NCI-H446 treated with DMSO at 0.1 percent for 48 hours (cell line): ENCODE measurements around the gene ROR1.
"Not testable (repeated sequence)": the region's sequence is repeated elsewhere in the genome, so short reads cannot be mapped to it uniquely, and the experiment has no call there.

ENCODE experiments used
- DNase-seq: peaks from one replicate; lab custom pipeline; 2025; lab: John Stamatoyannopoulos, UW

The ROR1 gene

GRCh38 chr1:63825111-63825510 lies 51.3 kb downstream of the ROR1 start:
- DNase-seq = no peak

- not testable (repeated sequence) for DNase-seq
Observed at GRCh38 chr1:63826246-63826861, 52.5 kb downstream of the ROR1 start.

GRCh38 chr1:63827411-63828321 lies 53.8 kb downstream of the ROR1 start:
- DNase-seq = peak; percentile 82

GRCh38 chr1:63828322-63829044 lies 54.7 kb downstream of the ROR1 start:
- DNase-seq = no peak

GRCh38 chr1:63829349-63830327 lies 55.8 kb downstream of the ROR1 start:
- peak; percentile 58 for DNase-seq

- no peak for DNase-seq
Observed at GRCh38 chr1:63831409-63831808, 57.6 kb downstream of the ROR1 start.

GRCh38 chr1:63833363-63834119 lies 59.7 kb downstream of the ROR1 start:
- DNase-seq = no peak

- peak; percentile 57 for DNase-seq
Observed at GRCh38 chr1:63835128-63835527, 61.3 kb downstream of the ROR1 start.

GRCh38 chr1:63836374-63836773 lies 62.6 kb downstream of the ROR1 start:
- no peak for DNase-seq

- DNase-seq = no peak
Observed at GRCh38 chr1:63836830-63837229, 63.0 kb downstream of the ROR1 start.

GRCh38 chr1:63843010-63843409 lies 69.2 kb downstream of the ROR1 start:
- no peak for DNase-seq

GRCh38 chr1:63843884-63844283 lies 70.1 kb downstream of the ROR1 start:
- no peak for DNase-seq

GRCh38 chr1:63845346-63845745 lies 71.5 kb downstream of the ROR1 start:
- no peak for DNase-seq

GRCh38 chr1:63847308-63847910 lies 73.6 kb downstream of the ROR1 start:
- DNase-seq = peak; percentile 67

GRCh38 chr1:63848733-63849132 lies 74.9 kb downstream of the ROR1 start:
- DNase-seq = no peak

GRCh38 chr1:63849149-63849548 lies 75.3 kb downstream of the ROR1 start:
- no peak for DNase-seq

- no peak for DNase-seq
Observed at GRCh38 chr1:63854091-63854490, 80.3 kb downstream of the ROR1 start.

- DNase-seq = no peak
Observed at GRCh38 chr1:63855942-63856341, 82.1 kb downstream of the ROR1 start.

GRCh38 chr1:63856924-63857323 lies 83.1 kb downstream of the ROR1 start:
- no peak for DNase-seq

- DNase-seq = no peak
Observed at GRCh38 chr1:63857478-63857877, 83.7 kb downstream of the ROR1 start.
